ENCODE measurements around the gene GALK2.

GALK2 gene

DNA sequence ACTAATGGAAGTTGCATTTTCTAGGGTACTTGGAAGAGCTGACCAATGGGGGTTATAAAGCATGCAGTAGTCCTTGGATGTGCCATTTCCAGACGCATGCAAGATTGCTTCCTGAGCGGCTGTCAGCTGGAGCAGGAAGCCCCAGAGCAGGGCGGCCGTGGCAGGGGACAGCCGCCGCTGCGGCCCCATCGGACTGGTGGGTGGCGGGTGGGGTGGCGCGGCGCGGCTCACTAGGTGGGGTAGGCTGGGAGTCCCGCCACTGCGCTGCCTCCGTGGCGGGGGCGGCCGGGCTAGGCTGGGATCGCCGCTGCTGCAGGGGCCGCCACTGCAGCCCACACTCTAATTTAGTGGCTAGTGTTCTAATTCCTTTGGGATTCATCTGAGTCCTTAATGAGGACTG, 196.4 kb downstream of the GALK2 start:
- no peak for DNase-seq

DNA sequence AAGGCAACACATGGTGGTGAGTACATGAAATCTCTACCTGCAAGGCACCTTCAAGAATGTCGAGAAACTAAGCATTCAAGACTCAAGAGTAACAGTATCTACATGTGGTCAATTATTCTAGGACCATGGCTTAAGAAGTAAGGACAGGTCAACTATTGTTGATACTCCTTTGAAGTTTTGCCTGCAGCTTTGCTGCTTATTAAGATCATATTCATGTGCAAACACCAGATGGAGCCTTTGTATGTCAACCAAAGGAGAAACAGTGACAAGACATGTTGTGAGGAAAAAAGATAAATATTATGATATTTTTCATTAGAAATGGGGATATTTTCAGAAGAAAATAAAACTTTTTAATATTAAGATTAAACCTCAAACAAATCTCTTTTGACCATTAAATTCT, 200.7 kb downstream of the GALK2 start:
- DNase-seq = no peak

DNA sequence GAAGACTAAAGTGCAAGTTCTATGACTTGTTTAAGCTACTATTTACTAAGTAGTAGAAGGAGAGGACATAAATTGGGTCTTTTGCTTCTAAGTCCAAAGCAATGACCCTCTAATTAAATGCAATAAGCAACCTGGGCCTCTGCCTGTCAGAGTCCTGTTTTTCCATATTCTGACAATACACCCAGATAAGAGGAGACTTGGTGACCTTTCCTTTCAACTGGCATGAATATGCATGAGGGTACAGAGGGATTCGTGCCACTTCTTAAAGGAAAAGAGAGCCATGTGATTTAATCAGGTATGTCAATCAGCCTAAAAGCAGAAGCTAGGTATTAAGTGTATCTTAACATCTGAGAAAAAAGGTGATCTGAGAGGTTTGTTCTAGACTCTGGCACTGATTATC, 202.3 kb downstream of the GALK2 start:
- no peak for DNase-seq

DNA sequence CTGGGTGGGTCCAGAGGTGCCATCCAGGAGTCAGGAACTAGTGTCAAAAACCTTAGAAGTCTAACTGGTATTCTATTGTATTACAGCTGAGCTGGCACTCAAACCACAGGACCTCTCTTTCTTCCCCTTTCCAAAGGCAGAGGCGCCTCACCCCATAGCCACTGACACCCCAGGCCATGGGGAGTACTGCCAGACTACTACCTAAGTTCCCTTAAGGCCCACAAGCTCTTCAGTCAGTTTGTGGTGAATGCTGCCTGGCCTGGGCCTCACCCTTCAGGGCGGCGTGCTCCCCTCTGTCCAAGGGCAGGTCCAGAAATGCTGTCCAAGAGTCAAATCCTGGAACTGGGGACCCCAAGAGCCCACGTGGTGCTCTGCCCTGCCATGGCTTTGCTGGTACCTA, 209.9 kb downstream of the GALK2 start:
- no peak for DNase-seq

DNA sequence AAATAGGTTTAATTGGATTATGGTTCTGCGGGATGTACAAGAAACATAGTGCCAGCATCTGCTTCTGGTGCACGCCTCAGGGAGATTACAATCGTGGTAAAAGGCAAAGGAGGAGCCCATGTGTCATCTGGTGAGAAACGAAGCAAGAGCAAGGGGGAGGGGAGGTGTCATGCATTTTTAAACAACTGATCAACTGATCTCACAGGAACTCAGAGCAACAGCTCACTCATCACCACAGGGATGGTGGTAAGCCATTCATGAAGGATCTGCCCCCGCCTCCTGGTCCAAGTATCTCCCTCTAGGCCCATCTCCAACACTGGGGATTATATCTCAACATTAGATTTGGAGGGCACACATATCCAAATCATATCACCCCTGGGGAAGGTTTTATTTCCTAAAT, 210.9 kb downstream of the GALK2 start:
- no peak for DNase-seq

All from CD4-positive, alpha-beta T cell treated with Interleukin-17A for 4 hours (primary cell).